SHP77 (cell line): ENCODE results near the gene WSB1.
A peak's percentile ranks its signal among the peaks of the same experiment; 100 is the strongest.
"Not testable (repeated sequence)": the region's sequence is repeated elsewhere in the genome, so short reads cannot be mapped to it uniquely, and the experiment has no call there.

Experiments used
- DNase-seq, 2 experiments: peaks; one replicate each; lab custom pipeline; 2025; lab: John Stamatoyannopoulos, UW

Gene WSB1

DNA sequence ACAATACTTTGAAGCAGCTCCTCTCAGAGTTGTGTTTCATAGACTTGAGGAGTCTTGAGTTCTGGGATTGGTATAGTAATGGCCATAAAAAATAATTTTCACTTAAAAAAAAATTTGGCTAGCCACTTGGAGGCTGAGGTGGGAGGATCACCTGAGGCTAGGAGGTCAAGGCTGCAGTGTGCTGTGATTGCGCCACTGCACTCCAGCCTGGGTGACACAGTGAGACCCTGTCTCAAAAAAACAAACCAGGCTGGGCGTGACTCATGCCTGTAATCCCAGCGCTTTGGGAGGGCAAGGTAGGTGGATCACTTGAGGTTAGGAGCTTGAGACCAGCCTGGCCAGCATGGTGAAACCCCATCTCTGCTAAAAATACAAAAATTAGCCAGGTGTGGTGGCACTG, 14.8 kb upstream of the WSB1 start:
- not testable (repeated sequence) for DNase-seq

DNA sequence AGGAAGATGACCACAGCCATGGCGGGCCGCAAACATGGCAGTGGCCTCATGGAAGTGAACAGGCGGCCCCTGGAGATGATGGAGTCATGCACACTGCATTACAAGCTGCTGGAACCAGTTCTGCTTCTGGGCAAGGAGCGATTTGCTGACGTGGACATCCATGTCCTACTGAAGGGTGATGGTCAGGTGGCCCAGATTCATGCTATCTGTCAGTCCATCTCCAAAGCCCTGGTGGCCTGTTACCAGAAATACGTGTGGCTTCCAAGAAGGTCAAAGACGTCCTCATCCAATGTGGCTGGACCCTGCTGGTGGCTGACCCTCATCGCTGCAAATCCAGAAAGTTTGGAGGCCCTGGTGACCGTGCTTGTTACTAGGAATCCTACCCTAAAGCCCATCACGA, 13.4 kb upstream of the WSB1 start:
- no peak for DNase-seq

DNA sequence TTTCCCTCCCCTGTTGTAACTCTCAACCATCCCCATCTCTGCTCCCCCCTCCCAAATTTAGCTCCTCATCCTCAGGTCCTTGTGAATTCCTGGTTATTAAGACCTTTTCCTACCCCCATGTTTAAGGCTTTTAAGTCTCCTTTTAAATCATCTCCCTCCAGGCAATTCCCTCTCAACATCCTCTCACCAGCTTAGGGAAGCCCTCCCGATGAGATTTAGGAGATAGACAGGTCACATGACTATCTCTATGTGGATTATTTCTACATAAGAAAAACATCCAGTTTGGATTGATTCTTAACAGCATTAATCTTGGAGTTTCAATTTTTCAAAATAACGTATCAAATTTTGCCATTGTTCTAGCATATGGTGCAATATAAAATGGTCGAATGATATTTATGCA, 12.5 kb upstream of the WSB1 start:
- no peak for DNase-seq

DNA sequence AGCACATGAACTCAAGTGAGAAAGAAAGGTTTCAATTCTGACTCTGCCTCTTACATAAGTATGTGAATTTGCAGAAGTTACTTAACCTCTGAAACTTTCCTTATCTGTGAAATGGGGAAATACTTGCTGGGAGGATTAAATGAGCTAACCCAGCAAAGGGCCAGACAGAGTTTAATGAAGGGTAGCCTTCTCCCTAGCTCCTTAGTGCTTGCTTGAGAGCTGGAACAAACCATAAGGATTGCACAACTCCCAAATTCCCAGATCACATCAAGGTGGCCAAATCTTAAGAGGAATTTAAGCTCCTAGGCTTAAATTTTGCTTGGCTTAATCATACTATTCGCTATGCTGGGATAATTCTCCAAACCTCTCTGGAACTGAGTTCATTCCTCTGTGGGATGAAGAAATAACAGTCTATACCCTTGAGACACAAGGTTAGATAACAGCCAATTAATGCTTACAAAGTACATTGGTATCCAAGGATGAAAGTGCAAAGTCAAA, 11.8 kb upstream of the WSB1 start:
- DNase-seq, result no peak

DNA sequence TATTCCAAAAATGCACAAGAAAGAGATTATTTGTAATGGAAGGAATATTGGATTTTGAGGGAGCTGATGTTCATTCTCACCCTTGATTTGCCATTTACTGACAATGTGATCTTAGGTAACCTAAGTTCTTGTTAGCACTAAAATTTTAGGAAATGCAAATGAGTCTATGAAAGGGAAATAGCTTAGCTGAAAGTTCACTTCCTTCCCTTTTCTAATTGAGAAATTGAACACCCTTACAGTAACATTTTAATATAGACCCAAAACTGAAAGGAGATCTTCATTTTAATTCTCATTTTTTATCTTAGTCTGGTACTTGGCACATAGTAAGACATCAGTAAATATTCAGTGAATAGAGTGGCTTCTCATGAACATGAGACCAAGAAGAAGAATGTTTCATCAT, 10.9 kb upstream of the WSB1 start:
- DNase-seq, result no peak

DNA sequence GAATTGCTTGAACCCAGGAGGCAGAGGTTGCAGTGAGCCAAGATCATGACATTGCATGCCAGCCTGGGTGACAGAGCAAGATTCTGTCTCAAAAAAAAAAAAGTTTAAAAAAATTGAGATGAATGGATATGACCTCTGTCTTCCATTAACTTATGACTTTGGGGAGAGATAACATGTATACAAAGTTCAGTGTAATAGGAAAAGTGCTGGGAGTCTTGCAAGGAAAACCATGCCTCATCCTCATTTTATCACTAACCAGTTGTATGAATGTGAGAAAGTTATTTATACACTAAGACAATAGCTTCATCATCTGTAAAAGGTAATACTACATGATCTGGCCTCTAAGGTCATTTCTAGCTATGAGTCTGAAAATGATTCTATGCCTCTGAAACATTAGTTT, 10.2 kb upstream of the WSB1 start:
- DNase-seq, result no peak

DNA sequence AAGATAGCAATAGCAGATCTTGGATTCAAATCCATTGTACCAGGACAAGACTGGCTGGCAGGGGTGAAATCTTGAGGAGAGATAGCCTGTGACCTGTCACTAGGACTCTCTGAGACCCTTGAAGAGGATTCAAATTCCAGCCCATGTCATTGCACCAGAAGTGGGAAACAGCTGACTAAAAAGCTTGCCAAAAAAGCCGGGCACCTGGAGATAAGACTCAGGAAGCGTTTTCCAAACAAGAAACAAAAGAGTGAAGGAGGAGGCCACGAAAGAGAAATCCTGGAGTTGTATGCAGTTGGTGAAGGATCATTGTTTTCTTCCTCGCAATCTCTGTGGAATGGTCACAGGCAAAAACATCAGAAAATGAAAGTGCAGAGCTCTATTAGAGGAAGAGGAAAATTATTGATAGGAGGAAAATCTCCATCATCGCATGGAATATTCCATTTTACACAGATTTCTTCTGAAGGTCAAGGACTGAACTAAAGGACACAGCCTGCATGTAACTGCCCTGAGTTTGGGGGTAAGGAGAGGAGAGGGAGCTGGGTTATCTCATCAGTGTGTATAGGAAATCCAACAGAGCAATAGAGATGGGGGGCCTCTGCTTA, 9.0 kb upstream of the WSB1 start:
- DNase-seq, result no peak

DNA sequence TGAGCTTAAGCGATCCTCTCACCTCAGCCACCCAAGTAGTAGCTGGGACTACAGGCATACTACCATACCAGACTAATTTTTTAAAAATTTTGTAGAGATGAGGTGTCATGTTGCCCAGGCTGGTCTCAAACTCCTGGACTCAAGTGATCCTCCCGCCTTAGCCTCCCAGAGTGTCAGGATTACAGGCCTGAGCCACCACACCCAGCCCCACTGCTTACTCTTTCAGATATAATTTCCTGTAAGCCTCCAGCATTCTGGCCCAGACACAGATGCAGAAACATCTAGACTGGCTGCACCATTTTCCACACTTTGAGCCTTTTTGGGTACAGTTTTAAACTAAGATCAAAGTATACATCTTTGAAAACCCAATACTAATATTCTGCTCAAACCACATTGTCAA, 8.4 kb upstream of the WSB1 start:
- no peak for DNase-seq

DNA sequence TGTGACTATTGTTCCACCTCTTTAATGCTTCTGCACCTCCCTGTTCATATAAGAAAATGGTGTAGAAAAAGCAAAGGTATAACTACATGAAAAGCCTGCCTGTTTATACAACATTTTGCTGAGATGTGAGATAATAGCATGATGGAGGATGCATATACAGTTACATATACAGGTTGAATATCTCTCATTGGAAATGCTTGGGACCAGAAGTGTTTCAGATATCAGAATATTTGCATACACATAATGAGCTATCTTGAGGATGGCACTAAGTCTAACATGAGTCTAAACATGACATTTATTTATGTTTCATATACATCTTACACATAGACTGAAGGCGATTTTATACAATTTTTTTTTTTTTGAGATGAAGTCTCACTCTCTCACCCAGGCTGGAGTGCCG, 5.7 kb upstream of the WSB1 start:
- no peak for DNase-seq

DNA sequence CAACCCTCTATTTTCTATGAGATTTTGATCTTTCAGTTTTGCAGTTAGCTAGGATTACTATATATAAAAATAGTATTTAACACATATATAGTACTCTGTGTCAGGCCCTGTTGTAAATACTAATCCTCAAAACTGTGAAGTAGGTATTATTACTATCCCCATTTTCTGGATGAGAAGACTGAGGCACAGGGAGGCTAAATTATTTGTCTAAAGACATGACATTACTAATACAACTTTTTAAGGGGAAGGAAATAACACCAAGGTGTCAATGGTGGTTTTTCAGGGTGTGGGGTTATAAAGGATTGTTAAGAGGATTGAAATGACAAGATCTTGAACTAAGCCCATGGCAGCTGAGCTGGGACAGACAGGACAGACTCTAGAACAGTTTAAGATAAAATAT, 4.1 kb upstream of the WSB1 start:
- no peak for DNase-seq

DNA sequence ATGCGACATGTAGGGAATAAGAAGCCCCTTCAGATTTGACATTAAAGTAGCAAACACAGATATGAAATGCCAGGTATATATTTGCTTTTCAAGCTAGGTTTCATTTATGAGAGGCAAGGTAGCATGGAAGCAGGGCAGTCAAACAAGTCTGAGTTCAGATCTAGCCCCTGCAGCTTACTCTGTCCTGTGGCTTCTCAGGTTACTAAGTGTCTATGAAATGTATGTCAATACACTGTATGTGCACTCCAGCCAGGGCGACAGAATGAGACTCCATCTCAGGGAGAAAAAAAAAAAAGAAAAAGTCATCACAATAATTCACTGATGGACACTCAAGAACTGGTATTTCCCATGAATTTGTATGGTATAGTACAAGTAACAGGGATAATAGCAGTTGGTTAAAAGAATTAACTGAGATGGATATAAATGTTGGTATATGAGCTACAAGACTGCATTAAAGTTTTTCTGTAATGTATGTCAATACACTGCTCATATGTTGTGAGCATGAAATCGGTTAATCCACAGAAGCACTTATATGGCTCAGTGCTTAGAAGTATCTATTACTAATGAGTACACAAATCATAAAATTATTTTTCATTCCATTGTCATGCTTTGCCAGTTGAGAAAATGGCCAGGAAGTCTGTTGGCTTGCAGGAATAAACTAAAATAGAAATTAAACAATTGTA, 2.9 kb upstream of the WSB1 start:
- DNase-seq, result peak; percentile 61

DNA sequence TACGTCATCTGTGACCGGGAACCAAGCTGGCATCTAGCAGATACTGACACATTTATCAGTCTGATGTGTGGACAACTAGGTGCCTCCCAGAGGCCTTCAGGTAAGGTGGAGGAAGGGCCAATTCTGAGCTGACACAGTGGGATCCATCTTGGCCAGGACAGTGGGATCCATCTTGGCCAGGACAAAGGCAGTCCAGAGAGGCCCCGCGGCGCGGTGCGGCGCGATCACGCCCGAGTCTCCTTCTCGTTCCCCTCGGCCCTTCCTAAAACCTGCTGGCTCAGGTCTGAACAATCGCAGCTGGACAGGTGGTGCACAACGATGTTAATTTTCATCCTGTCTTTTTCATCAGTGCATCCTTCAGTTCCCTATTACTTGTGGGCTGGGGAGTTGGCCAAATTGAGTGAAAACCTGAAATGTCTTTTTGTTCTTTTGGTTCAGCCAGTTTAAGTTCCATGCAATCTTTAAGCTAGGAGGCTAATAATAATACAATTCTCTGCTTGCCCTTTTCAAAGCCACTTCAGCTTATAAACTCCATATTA, 486 bp upstream of the WSB1 start:
- no peak for DNase-seq

DNA sequence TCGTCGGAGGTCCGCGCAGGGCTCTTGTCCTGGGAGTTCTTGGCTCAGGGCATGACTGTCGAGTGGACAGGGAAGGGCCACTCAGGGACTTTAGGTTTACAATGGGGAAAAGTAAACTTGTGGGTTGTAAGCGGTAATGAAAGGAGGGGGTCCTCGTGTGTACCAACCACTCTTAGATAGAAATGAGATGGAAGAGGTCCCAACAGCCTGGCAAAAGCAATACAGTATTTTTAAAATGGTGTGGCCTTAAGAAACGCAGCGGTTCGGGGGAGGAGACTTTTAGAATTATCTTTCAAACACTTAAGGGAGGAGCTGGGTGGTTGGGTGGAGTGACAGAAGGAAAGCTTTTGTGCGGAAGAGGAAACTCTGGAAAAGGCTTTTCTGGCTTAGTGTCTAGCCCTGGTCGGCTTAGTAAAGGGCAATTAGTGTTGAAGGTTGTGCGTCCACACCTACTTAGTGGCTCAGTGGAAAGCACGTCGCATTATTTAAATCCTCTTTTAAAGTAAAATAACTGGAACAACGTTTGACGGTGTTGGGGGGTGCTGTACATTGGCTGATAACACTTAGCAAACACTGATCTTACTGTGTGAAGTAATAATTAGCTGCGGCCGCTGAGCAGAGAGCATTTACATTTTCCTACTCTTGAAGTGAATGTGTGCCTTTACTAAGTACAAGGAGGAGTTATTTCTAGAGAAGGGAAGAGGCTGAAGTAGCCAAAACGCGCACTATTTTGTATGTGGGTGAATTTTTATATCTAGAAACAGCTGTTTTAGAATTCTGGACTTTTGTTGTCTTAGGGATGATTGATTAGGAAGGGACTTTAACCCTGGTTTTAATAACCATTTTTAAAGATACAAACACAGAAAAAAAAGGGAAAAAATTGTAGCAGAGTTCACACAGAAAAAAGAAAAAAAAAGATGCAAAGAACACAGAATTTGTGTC, 1.0 kb downstream of the WSB1 start:
- DNase-seq, result no peak

DNA sequence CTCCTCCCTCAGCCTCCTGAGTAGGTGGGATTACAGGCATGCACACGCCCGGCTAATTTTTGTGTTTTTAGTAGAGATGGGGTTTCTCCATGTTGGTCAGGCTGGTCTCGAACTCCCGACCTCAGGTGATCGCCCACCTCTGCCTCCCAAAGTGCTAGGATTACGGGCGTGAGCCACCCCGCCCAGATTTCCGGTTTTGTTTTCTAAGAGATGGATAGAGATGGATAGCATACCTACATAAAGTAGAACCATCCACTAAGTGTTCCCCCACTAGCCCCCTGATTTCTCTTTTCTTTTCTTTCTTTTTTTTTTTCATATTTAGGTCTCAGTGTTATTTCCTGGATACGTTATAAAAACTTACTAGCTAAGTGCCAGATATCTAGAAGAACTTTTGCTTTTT, 2.0 kb downstream of the WSB1 start:
- DNase-seq, result no peak

DNA sequence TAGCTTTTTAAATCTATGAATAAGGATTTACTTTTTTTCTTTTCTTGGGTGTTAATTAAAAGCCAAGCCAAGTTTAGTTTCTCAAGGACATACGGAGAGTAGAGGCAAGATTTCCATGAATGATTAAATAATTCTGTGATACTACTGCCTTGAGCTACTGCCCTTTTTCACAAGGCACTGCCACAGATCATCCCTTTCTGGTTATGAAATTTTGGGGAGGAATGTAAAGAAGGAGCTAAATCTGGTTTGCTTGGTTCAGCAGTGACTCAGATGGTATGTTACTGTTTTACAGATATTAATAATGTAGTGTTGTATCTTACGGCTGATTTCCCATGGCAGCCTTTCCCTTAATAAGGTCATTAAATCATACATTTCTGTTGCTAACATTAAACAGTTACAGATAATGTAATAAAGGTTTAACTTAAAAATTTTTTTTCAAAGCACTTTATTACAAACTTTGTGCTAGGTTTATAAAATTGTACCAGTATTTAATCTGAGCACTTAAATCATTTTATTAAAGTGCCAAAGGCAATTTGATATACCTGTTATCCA, 2.6 kb downstream of the WSB1 start:
- DNase-seq, result no peak

DNA sequence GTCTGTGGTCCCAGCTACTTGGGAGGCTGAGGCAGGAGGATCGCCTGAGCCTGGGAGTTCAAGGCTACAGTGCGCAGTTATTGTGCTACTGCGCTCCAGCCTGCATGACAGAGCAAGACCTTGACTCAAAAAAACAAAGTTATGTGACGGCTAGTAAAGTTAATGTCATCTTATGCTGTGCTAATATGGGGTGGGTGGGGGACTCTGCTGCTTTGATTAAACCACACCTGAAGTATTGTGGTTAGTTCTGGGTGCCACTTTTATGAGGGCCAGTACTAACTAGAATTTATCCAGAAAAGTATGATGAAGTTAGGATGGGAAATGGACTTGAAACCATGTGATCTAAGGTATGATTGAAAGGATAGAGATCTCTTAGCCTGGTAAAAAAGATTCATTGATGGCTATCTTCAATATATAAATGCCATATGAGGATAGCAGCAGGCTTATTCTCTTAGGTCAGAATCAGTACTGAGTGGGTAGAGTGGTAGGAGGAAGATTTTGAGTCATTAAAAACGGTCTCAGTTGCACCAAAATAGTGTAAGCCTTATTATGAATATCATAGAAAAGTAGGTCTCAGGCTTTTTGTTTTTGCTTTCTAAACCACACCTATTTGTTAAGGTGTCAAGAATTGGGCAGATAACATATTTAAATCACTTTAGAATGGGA, 5.6 kb downstream of the WSB1 start:
- no peak for DNase-seq

DNA sequence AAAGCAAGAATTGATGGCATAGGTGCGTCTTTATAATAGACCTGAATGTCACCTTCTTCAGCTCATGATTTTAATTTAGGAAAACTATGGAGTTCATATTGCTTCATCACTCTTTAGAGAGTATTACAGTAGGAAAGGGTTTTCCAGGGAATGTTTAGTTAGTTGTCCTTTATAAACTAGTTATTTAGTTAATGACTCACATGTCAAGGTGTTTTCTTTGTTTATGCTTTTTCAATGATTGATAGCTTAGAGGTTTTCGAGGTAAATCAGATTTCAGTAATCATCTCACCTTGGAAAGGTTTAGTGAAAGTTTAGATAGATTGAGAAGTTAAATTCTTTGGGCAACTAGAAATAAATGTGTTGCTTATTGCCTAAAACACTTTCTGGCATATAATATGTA, 9.8 kb downstream of the WSB1 start:
- no peak for DNase-seq

DNA sequence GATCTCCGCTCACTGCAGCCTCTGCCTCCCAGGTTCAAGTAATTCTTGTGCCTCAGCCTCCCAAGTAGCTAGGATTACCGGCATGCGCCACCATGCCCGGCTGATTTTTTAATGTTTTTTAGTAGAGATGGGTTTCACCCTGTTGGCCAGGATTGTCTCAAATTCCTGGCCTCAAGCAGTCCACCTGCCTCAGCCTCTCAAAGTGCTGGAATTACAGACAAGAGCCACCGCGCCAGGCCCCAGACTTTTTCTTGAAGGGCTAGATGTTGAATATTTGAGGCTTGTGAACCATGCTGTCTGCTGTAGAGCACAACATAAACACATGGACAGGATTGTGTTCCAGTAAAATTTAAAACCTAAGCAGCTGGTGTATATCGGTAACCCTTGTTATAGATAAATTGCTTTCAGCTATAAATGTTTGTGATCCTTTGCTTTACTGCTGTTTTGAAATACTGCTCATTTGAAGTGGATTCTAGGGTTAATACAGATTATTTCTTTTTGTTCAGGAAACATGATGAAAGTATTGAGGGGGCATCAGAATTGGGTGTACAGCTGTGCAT, 12.4 kb downstream of the WSB1 start:
- DNase-seq, result no peak

DNA sequence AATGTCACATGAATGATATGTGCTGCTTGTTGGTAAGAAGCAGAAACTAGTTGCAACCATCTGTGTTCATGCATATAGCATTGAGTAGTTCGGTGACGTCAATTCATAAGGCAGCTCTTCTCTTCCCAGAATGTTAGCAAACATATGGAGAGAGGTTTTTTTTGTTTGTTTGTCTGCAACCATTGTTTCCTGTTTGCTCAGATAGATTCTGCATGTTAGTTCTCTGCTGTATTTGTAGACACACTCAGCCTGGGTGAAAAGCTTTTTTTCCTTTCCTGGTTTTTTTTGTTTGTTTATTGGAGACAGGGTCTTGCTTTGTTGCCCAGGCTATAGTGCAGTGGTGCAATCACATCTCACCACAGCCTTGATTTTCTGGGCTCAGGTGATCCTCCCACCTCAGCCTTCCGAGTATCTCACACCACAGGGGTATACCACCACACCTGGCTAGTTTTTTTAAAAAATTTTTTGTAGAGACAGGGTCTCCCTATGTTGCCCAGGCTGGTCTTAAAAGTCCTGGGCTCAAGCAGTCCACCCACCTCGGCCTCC, 16.7 kb downstream of the WSB1 start:
- DNase-seq, result no peak

DNA sequence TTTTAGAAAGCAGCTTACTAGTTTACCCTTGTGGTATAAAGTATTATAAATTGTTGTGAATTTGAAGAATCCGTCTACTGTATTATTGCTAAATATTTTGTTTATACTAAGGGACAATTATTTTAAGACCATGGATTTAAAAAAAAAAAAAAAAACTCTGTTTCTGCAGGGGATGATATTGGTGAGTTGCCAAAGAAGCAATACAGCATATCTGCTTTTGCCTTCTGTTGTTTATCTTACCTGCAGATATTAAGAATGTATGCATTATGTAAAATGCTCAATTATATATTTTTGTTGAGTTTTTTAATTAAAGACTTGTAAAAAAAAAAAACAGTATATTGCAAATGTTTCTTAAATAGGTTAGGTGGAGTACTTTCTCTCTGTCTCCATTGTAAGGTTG, 19.4 kb downstream of the WSB1 start:
- DNase-seq, result no peak

DNA sequence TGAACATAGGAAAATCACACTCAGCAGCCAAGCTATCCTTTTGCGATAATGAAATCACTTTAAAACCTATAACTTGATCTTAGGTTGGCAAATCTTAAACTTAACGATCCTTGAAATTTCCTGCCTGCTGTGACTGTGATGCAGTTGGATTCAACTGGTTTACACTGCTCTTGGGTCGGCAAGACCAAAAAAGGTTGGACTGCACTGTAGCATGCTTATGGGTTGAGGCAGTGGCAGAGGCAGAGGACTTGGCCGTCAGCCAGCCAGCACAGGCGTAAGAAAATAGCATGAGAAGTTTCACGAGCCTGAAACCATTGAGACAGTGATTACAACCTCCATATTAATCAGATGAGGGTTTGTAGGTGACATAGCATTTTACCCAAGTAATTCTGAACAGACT, 21.4 kb downstream of the WSB1 start:
- DNase-seq, result no peak
